ENCODE results near the gene P2RX7. TPM values are rescaled to one million over a fixed set of nuclear protein-coding genes. Genes with fewer than 3 reads are reported as not detected.
"Not testable (repeated sequence)": the region's sequence is repeated elsewhere in the genome, so short reads cannot be mapped to it uniquely, and the experiment has no call there.

P2RX7 gene
- total and polyA plus RNA-seq, 7 donors: 0.60 to 8.0 (median 3.9) TPM

- no peak overlapping the region for H3K27ac ChIP-seq
- H3K27me3 ChIP-seq: no peaks in the 10 kb centered on the region
- no peaks in the 10 kb centered on the region for H3K4me1 ChIP-seq
- no peaks in the 10 kb centered on the region for H3K9me3 ChIP-seq
- no peak overlapping the region for H3K4me3 ChIP-seq
- 61 to 76% methylated on average over 8 of the region's 8 CpGs for WGBS, 2 donors
- no peak for TF ChIP-seq POLR2AphosphoS5 (IDR thresholded peaks at IDR 0.05)
- no peak for TF ChIP-seq POLR2A (IDR thresholded peaks at IDR 0.05)
- no peak for TF ChIP-seq EP300 (IDR thresholded peaks at IDR 0.05)
- TF ChIP-seq CTCF (IDR thresholded peaks at IDR 0.05): no peak
- DNase-seq: no peak
- intact Hi-C loops (cut with DNase I): no loop called here
- H3K36me3 ChIP-seq: peaks cover 0 to 50% (median 18%) of the 10 kb centered on the region in 4 donors
Measured at GRCh38 chr12:121224591-121224990, 91.9 kb downstream of the P2RX7 start.

GRCh38 chr12:121226399-121226798 is 93.7 kb downstream of the P2RX7 start:
- H3K4me1 ChIP-seq: peaks cover 0 to 6% (median 3%) of the 10 kb centered on the region in 4 donors
- no peak for DNase-seq
- no peak overlapping the region for H3K27ac ChIP-seq
- no peaks in the 10 kb centered on the region for H3K27me3 ChIP-seq
- H3K9me3 ChIP-seq: no peaks in the 10 kb centered on the region
- H3K4me3 ChIP-seq: no peak overlapping the region
- peaks cover 0 to 49% (median 17%) of the 10 kb centered on the region in 4 donors for H3K36me3 ChIP-seq
- intact Hi-C loops (cut with DNase I): no loop called here
- TF ChIP-seq EP300 (IDR thresholded peaks at IDR 0.05) (no peak), POLR2A (IDR thresholded peaks at IDR 0.05) (no peak), POLR2AphosphoS5 (IDR thresholded peaks at IDR 0.05) (no peak)
- WGBS, 2 donors: 88% methylated on average over 8 of the region's 8 CpGs

- H3K4me1 ChIP-seq; H3K9me3 ChIP-seq; DNase-seq; H3K27ac ChIP-seq; H3K27me3 ChIP-seq; intact Hi-C loops (cut with DNase I); H3K4me3 ChIP-seq: not testable (repeated sequence)
- peaks cover 0 to 44% (median 16%) of the 10 kb centered on the region in 4 donors for H3K36me3 ChIP-seq
- 88 to 95% methylated on average over 8 of the region's 8 CpGs for WGBS, 2 donors
Measured at GRCh38 chr12:121226871-121227270, 94.2 kb downstream of the P2RX7 start.

- H3K27ac ChIP-seq: no peak overlapping the region
- H3K36me3 ChIP-seq: peaks cover 0 to 45% (median 15%) of the 10 kb centered on the region in 4 donors
- intact Hi-C loops (cut with DNase I): no loop called here
- H3K4me3 ChIP-seq: no peak overlapping the region
- H3K9me3 ChIP-seq: no peaks in the 10 kb centered on the region
- no peaks in the 10 kb centered on the region for H3K27me3 ChIP-seq
- WGBS, 2 donors: 16 to 62% methylated on average over 9 of the region's 9 CpGs
- peaks cover 0 to 6% (median 3%) of the 10 kb centered on the region in 4 donors for H3K4me1 ChIP-seq
- TF ChIP-seq POLR2AphosphoS5 (IDR thresholded peaks at IDR 0.05): no peak
- DNase-seq: no peak
Measured at GRCh38 chr12:121227294-121227693, 94.6 kb downstream of the P2RX7 start.

GRCh38 chr12:121228919-121229665 is 96.4 kb downstream of the P2RX7 start:
- H3K4me3 ChIP-seq: no peak overlapping the region
- intact Hi-C loops (cut with DNase I): no loop called here

More at GRCh38 chr12:121228919-121229665, 96.4 kb downstream of the P2RX7 start:
- DNase-seq: no peak
- WGBS, 2 donors: 93 to 96% methylated on average over 24 of the region's 24 CpGs
- TF ChIP-seq CTCF (IDR thresholded peaks at IDR 0.05) (no peak), POLR2A (IDR thresholded peaks at IDR 0.05) (no peak), POLR2AphosphoS5 (IDR thresholded peaks at IDR 0.05) (no peak), EP300 (IDR thresholded peaks at IDR 0.05) (no peak)
- no peaks in the 10 kb centered on the region for H3K27me3 ChIP-seq
- H3K9me3 ChIP-seq: no peaks in the 10 kb centered on the region
- H3K4me1 ChIP-seq: peaks cover 0 to 6% (median 3%) of the 10 kb centered on the region in 4 donors
- H3K27ac ChIP-seq: no peak overlapping the region
- peaks cover 0 to 47% (median 14%) of the 10 kb centered on the region in 4 donors for H3K36me3 ChIP-seq
